Smooth muscle cell (in vitro differentiated cells): Measurements from ENCODE around the gene DBN1. TPM values are rescaled to one million over a fixed set of nuclear protein-coding genes. Genes with fewer than 3 reads are reported as not detected.

Experiments
- DNase-seq: peaks from one replicate; lab custom pipeline; 2025; ENCODE audit not compliant: unreplicated experiment; lab: John Stamatoyannopoulos, UW
- H2AFZ ChIP-seq: fragments of 200-600 bp; sonication (generic); 2 replicates; pipeline ENCODE4 v1.6.0; 2016; ENCODE audit warnings: antibody characterized with exemption, low read depth, mild to moderate bottlenecking
- H3F3A ChIP-seq: fragments of 200-600 bp; sonication (generic); 2 replicates; pipeline ENCODE4 v1.6.0; 2017; ENCODE audit warnings: antibody characterized with exemption, low read depth
- H3K27ac ChIP-seq: fragments of 200-600 bp; sonication (generic); 2 replicates; pipeline ENCODE4 v1.5.1; 2016; ENCODE audit warnings: low read depth, mild to moderate bottlenecking
- H3K27me3 ChIP-seq: fragments of 200-600 bp; sonication (generic); 2 replicates; pipeline ENCODE4 v1.6.1; 2016; ENCODE audit warnings: low read depth, mild to moderate bottlenecking
- H3K36me3 ChIP-seq: fragments of 200-600 bp; sonication (generic); 2 replicates; pipeline ENCODE4 v1.5.1; 2016; ENCODE audit warnings: low read depth
- H3K4me1 ChIP-seq: fragments of 200-600 bp; sonication (generic); 2 replicates; pipeline ENCODE4 v1.5.1; 2016; ENCODE audit warnings: low read depth
- H3K4me2 ChIP-seq: fragments of 200-600 bp; sonication (generic); 2 replicates; pipeline ENCODE4 v1.6.0; 2016; ENCODE audit warnings: mild to moderate bottlenecking
- H3K4me3 ChIP-seq: fragments of 200-600 bp; sonication (generic); 2 replicates; pipeline ENCODE4 v1.5.1; 2016; ENCODE audit warnings: mild to moderate bottlenecking
- H3K79me2 ChIP-seq: fragments of 200-600 bp; sonication (generic); 2 replicates; pipeline ENCODE4 v1.6.0; 2016; ENCODE audit warnings: low read depth, mild to moderate bottlenecking
- H3K9ac ChIP-seq: fragments of 200-600 bp; sonication (generic); 2 replicates; pipeline ENCODE4 v1.6.0; 2016; ENCODE audit warnings: low read depth
- H3K9me3 ChIP-seq: fragments of 200-600 bp; sonication (generic); replicated peaks from 2 replicates; pipeline ENCODE4 v1.5.1; 2016; ENCODE audit warnings: low read depth
- H4K20me1 ChIP-seq: fragments of 200-600 bp; sonication (generic); 2 replicates; pipeline ENCODE4 v1.6.0; 2016; ENCODE audit warnings: low read depth
- CTCF ChIP-seq: fragments of 200-600 bp; sonication (generic); IDR thresholded peaks from 2 replicates; pipeline ENCODE4 v1.5.1; 2017; ENCODE audit warnings: borderline replicate concordance, mild to moderate bottlenecking, antibody characterized with exemption; ENCODE audit not compliant: insufficient read depth, poor library complexity, severe bottlenecking
- WGBS: methylation state at CpG from one replicate; pipeline ENCODE4 v1.1.7; 2016; ENCODE audit warnings: low lambda C conversion rate; 5-methylcytosine and 5-hydroxymethylcytosine counted together
- polyA plus RNA-seq: library from polyadenylated mRNA; unstranded; fragments of >200 nt; fragmentation: Nextera tagmentation; extraction: Ambion mirVana; gene quantifications from 2 replicates; pipeline ENCODE4 v1.2.1, GENCODE V29; 2016
- total RNA-seq: library from RNA; depleted of rRNA; stranded (reverse); fragments of >200 nt; gene quantifications from 2 replicates; pipeline ENCODE4 v1.2.3, GENCODE V29; 2014

DBN1 gene
- total RNA-seq (116 and 121 TPM in 2 replicates), polyA plus RNA-seq (194 and 202 TPM in 2 replicates)

GRCh38 chr5:177473443-177474001, at the start of gene DBN1:
DBN1 (minus strand) TSS chr5:177473634; CDS start chr5:177473521, 113 bp downstream.
- H3K27me3 ChIP-seq, result no peaks in the 10 kb centered on the region
- WGBS, result 0% methylated on average over 23 of the region's 69 CpGs
- peak within 1 kb of the TSS; percentile 89 for H3K4me3 ChIP-seq
- peaks cover 45% of the 10 kb centered on the region for H3K79me2 ChIP-seq
- no peak for DNase-seq
- peak within 1 kb of the TSS; percentile 74 for H3K27ac ChIP-seq
- H3K4me1 ChIP-seq, result peaks cover 27% of the 10 kb centered on the region
- H2AFZ ChIP-seq, result no peak within 1 kb of the TSS
- TF ChIP-seq CTCF, result no peak
- no peaks in the 10 kb centered on the region for H3K36me3 ChIP-seq
- peak within 1 kb of the TSS; percentile 98 for H3K4me2 ChIP-seq
- peaks cover 29% of the 10 kb centered on the region for H3F3A ChIP-seq
- H3K9me3 ChIP-seq, result no peaks in the 10 kb centered on the region
- H4K20me1 ChIP-seq, result peaks cover 44% of the 10 kb centered on the region
- H3K9ac ChIP-seq, result peak within 1 kb of the TSS; percentile 91

- no peak overlapping the region for H2AFZ ChIP-seq
- peaks cover 6% of the 10 kb centered on the region for H3K79me2 ChIP-seq
- no peak overlapping the region for H3K27ac ChIP-seq
- no peak overlapping the region for H3K4me2 ChIP-seq
- H4K20me1 ChIP-seq, result no peaks in the 10 kb centered on the region
- no peak for TF ChIP-seq CTCF
- H3K36me3 ChIP-seq, result no peaks in the 10 kb centered on the region
- H3K4me1 ChIP-seq, result peaks cover 2% of the 10 kb centered on the region
- no peak overlapping the region for H3K9ac ChIP-seq
- no peak overlapping the region for H3K4me3 ChIP-seq
- WGBS, result 92% methylated on average over 2 of the region's 2 CpGs
- no peak for DNase-seq
- peaks cover 9% of the 10 kb centered on the region for H3F3A ChIP-seq
- H3K27me3 ChIP-seq, result no peaks in the 10 kb centered on the region
- no peaks in the 10 kb centered on the region for H3K9me3 ChIP-seq
Measured at GRCh38 chr5:177520916-177521513, 47.6 kb upstream of the DBN1 start.

GRCh38 chr5:177520271-177520670, 46.8 kb upstream of the DBN1 start:
- DNase-seq, result no peak
- Histone ChIP-seq H4K20me1 (no peaks in the 10 kb centered on the region), H3K79me2 (peaks cover 13% of the 10 kb centered on the region), H3K27me3 (no peaks in the 10 kb centered on the region), H2AFZ (no peak overlapping the region), H3K36me3 (no peaks in the 10 kb centered on the region), H3K4me2 (no peak overlapping the region), H3K4me3 (no peak overlapping the region), H3F3A (peaks cover 9% of the 10 kb centered on the region), H3K27ac (peak overlapping the region; percentile 52), H3K9me3 (no peaks in the 10 kb centered on the region), H3K4me1 (peaks cover 7% of the 10 kb centered on the region), H3K9ac (no peak overlapping the region)
- 100% methylated on average over 3 of the region's 3 CpGs for WGBS
- TF ChIP-seq CTCF, result no peak
